MM.1S (cell line): ENCODE data around the gene TAF4B.

ENCODE experiments used
- DNase-seq: peaks from one replicate; pipeline ENCODE4 v3.0.0-alpha.2; 2015
- H2AFZ ChIP-seq: fragments of 300-600 bp; sonication (generic); 2 replicates; pipeline ENCODE4 v1.6.0; 2016; ENCODE audit warnings: antibody characterized with exemption, low read length
- H3F3A ChIP-seq: fragments of 300-600 bp; sonication (generic); 2 replicates; pipeline ENCODE4 v1.6.1; 2016; ENCODE audit warnings: mild to moderate bottlenecking, antibody characterized with exemption, low read length, moderate library complexity, mixed read lengths; ENCODE audit not compliant: insufficient read depth
- H3K27ac ChIP-seq: fragments of 300-600 bp; sonication (generic); 2 replicates; pipeline ENCODE4 v1.5.1; 2016; ENCODE audit warnings: mild to moderate bottlenecking, low read length
- H3K27me3 ChIP-seq: fragments of 300-600 bp; sonication (generic); replicated peaks from 2 replicates; pipeline ENCODE4 v1.6.0; 2016; ENCODE audit warnings: low read length; ENCODE audit not compliant: insufficient read depth
- H3K36me3 ChIP-seq: fragments of 300-600 bp; sonication (generic); replicated peaks from 2 replicates; pipeline ENCODE4 v1.6.1; 2016; ENCODE audit warnings: mild to moderate bottlenecking, low read length, mixed read lengths; ENCODE audit not compliant: insufficient read depth
- H3K4me1 ChIP-seq: fragments of 300-600 bp; sonication (generic); 2 replicates; pipeline ENCODE4 v1.6.1; 2016; ENCODE audit warnings: low read length, mixed read lengths
- H3K4me2 ChIP-seq: fragments of 300-600 bp; sonication (generic); 2 replicates; pipeline ENCODE4 v1.6.0; 2016; ENCODE audit warnings: low read depth, low read length
- H3K4me3 ChIP-seq: fragments of 300-600 bp; sonication (generic); 2 replicates; pipeline ENCODE4 v1.5.1; 2016; ENCODE audit warnings: low read length, mixed read lengths
- H3K79me2 ChIP-seq: fragments of 300-600 bp; sonication (generic); 2 replicates; pipeline ENCODE4 v1.6.1; 2016; ENCODE audit warnings: mixed run types, low read length, mixed read lengths
- H3K9ac ChIP-seq: fragments of 300-600 bp; sonication (generic); 2 replicates; pipeline ENCODE4 v1.6.1; 2016; ENCODE audit warnings: low read length, mixed read lengths
- H3K9me2 ChIP-seq: fragments of 300-600 bp; sonication (generic); replicated peaks from 2 replicates; pipeline ENCODE4 v1.6.1; 2016; ENCODE audit warnings: mild to moderate bottlenecking, low read length, mixed read lengths; ENCODE audit not compliant: insufficient read depth
- H3K9me3 ChIP-seq: fragments of 300-600 bp; sonication (generic); replicated peaks from 2 replicates; pipeline ENCODE4 v1.6.1; 2016; ENCODE audit warnings: mild to moderate bottlenecking, low read length, mixed read lengths; ENCODE audit not compliant: insufficient read depth
- H4K20me1 ChIP-seq: fragments of 300-600 bp; sonication (generic); 2 replicates; pipeline ENCODE4 v1.6.1; 2016; ENCODE audit warnings: mild to moderate bottlenecking, low read length, moderate library complexity, mixed read lengths; ENCODE audit not compliant: insufficient read depth
- CTCF ChIP-seq: fragments of 300-600 bp; sonication (generic); IDR thresholded peaks from 2 replicates; pipeline ENCODE4 v1.5.1; 2016; ENCODE audit warnings: antibody characterized with exemption, low read length, mixed read lengths
- EZH2 ChIP-seq: fragments of 300-600 bp; sonication (generic); optimal IDR thresholded peaks from 2 replicates; pipeline ENCODE3; 2017; ENCODE audit warnings: low read depth, mild to moderate bottlenecking, antibody characterized with exemption, low read length, mixed read lengths
- EZH2phosphoT487 ChIP-seq: fragments of 300-600 bp; sonication (generic); IDR thresholded peaks from 2 replicates; pipeline ENCODE4 v1.6.1; 2018; ENCODE audit warnings: antibody characterized with exemption, low read length

Gene TAF4B

GRCh38 chr18:26386441-26386840, 160.2 kb downstream of the TAF4B start:
- Histone ChIP-seq H3K79me2 (no peaks in the 10 kb centered on the region), H3F3A (no peaks in the 10 kb centered on the region), H3K36me3 (peaks cover 5% of the 10 kb centered on the region; the same call in 1 of the 2 replicates), H4K20me1 (no peaks in the 10 kb centered on the region), H3K27me3 (no peaks in the 10 kb centered on the region), H3K9ac (no peak overlapping the region), H3K4me2 (no peak overlapping the region), H3K4me3 (no peak overlapping the region), H3K27ac (no peak overlapping the region), H2AFZ (no peak overlapping the region), H3K9me3 (no peaks in the 10 kb centered on the region), H3K9me2 (no peaks in the 10 kb centered on the region), H3K4me1 (0 out of 2 replicates have a peak, but pooled peaks cover 2% of the 10 kb centered on the region)
- no peak for DNase-seq
- TF ChIP-seq EZH2phosphoT487 (no peak), EZH2 (no peak), CTCF (no peak)

- no peak overlapping the region for H3K9ac ChIP-seq
- no peaks in the 10 kb centered on the region for H3K27me3 ChIP-seq
- TF ChIP-seq EZH2 (no peak), CTCF (no peak), EZH2phosphoT487 (no peak)
- no peak overlapping the region for H3K4me3 ChIP-seq
- DNase-seq: no peak
- H3K4me2 ChIP-seq: no peak overlapping the region
- H2AFZ ChIP-seq: no peak overlapping the region
- H3K36me3 ChIP-seq: peaks cover 5% of the 10 kb centered on the region; the same call in 1 of the 2 replicates
- no peaks in the 10 kb centered on the region for H3F3A ChIP-seq
- H3K27ac ChIP-seq: no peak overlapping the region
- no peaks in the 10 kb centered on the region for H3K9me3 ChIP-seq
- H4K20me1 ChIP-seq: no peaks in the 10 kb centered on the region
- no peaks in the 10 kb centered on the region for H3K79me2 ChIP-seq
- no peaks in the 10 kb centered on the region for H3K9me2 ChIP-seq
- peaks cover 2% of the 10 kb centered on the region; the same call in 1 of the 2 replicates for H3K4me1 ChIP-seq
Measured at GRCh38 chr18:26394047-26394654, 167.9 kb downstream of the TAF4B start.

- H3K79me2 ChIP-seq: no peaks in the 10 kb centered on the region
- H3K9me3 ChIP-seq: no peaks in the 10 kb centered on the region
- TF ChIP-seq EZH2 (no peak), EZH2phosphoT487 (no peak), CTCF (no peak)
- H3F3A ChIP-seq: no peaks in the 10 kb centered on the region
- DNase-seq: no peak
- H3K4me1 ChIP-seq: peaks cover 2% of the 10 kb centered on the region; the same call in 1 of the 2 replicates
- no peak overlapping the region for H3K9ac ChIP-seq
- H3K4me3 ChIP-seq: no peak overlapping the region
- no peaks in the 10 kb centered on the region for H3K36me3 ChIP-seq
- H3K27me3 ChIP-seq: no peaks in the 10 kb centered on the region
- no peak overlapping the region for H3K4me2 ChIP-seq
- no peak overlapping the region for H3K27ac ChIP-seq
- no peaks in the 10 kb centered on the region for H3K9me2 ChIP-seq
- no peaks in the 10 kb centered on the region for H4K20me1 ChIP-seq
- H2AFZ ChIP-seq: no peak overlapping the region
Measured at GRCh38 chr18:26397019-26397418, 170.8 kb downstream of the TAF4B start.
